Hepatic stellate cell (primary cell): ENCODE measurements around the gene XPO6.

Source experiments
- DNase-seq: peaks from one replicate; pipeline ENCODE4 v3.0.0; 2011; ENCODE audit warnings: low spot score

Gene XPO6

DNA sequence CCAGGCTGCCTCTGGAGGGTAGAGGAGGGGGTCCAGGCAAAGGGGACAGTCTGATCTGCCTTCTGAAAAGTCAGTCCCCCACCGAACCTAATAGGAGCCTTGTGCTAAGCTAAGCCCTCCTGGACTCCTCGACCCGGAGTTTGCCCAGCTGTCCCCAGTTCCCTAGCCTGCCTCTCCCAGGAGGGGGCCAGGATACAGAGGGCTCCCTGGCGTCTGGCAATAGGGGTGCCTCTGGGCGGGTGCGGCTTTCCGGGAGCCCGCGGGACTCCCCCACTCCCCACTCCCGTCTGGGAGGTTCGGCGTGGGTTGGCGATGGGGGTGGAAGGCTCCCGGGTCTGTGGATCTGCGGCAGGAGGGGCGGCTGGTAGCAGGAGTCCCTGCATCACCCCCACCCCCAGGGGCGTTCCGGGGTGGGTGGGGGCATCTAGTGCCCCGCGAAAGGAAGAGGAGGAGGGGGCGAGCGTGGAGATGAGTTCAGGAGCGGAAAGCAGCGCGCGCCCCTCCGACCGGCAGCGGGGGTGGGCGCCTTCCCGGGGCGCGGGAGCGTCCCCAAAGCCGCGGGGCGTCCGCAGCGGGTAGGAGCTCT is 149.4 kb downstream of the XPO6 start:
- no peak for DNase-seq

DNA sequence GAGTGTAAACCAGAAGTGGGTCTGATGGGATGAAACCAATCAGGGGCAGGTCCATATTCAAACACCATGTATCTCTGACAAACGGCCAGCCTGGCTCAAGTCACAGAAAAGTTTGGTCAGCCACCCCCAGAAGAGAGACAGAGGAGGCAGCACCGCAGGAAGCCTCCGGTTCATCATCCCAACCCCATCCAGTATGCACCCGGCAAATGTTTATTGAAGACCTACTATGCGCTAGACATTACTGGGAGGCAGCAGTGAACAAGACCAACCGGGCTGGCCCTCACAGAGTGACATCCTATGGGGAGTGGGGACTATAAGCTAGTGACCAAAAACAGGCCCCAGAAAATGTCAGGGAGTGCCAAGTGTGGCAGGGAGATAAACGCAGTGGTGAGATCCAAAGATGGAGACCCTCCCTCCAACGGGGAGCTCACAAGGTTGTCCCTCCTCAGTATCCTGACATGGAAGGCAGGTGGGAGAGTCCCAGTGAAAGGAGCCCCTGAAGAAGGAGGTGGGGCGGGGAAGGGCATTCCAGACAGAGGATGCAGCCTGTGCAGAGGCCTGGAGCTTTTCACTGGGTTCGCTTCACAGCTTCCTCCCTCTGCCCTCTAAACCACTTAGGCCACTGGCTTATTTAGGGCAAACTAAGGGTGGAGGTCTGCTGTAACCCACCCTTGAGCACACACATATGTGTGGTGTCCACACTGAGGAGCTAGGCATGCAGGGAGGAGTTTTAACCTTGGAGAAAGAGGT is 150.2 kb downstream of the XPO6 start:
- DNase-seq: no peak

DNA sequence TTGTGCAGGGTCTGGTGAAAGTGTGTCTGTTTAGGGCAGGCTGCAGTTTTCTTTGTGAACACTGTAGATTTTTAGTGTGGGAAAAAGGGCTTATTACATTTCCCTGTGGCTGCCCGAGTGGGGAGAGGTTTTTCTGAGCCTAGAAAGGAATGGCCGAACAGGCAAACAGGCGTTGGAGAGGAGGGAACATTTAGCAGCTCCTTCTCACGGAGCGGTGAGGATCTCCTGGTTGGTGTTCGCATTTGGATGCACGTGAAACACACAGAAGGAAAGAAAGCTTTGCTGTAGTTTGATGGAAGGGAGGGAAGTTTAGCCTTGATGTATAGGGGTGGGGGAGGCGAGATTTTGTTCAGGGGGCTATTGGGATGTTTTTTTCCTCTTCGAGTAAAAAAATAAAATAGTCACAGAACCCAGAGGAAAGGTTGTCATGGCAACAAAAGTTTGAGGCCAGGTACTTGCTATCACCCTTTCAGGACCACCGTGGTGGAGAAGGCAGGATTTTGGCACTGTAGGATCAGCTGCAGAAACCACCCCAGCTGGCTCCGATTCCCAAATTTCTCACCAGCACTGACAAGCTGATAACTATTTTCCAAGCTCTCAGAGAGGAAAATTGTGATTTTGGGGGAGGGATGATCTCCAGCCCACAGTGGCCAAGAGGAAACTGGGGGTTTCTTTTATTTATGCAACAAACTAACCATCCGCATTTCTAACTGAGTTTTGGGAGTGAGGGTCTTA is 151.8 kb downstream of the XPO6 start:
- DNase-seq: no peak

DNA sequence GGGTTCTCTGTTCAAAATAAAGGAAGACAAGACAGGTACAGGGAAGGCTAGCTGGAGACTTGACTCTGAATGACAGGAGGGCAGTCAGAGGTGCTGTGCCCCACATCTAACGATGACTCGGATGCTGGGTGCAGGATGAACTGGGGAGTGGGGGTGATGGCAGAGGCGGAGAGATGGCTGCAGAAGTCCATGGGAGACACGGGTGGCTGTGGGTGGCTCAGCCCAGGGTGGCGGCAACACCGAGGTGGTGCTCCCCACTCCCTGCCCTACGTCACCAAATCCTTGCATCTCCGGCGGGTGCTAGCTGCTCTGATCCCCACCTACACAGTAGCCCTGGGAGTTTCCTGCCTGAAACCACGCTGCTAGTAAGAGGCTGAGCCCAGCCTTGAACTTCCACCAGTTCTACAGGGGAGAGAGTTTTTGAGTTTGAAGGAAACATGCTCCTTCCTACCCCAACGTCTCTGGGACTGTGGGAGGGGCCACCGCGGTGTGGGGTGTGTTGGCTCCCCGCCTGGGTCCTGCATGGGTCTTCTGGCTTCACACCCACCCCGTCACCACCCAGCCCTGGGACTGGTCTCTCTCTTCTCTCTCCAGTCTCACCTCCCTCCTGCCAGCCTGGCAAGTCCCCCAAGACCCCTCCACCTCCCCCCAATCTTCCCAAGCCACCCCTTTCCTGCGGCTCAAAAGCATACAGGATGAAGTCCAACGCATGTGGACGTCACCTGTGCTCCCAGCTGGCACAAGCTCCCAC is 152.8 kb downstream of the XPO6 start:
- no peak for DNase-seq

DNA sequence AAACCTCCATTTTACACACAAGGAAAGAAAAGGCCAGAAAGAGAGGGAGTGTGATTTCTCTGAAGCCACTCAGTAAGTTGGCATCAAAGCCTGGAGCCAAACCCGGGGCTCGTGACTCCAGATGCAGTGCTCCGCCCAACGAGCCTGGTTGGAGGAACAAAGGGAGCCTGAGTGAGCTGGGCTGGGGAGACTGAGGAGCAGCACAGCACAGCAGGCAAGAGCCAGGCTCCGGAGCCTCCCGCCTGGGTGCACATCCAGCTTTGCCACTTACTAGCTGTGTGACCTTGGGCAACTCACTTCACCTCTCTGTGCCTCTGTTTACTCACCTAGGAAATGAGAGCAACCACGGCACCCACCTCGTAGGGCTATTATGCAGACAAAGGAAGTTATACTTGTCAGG is 153.8 kb downstream of the XPO6 start:
- DNase-seq: no peak

DNA sequence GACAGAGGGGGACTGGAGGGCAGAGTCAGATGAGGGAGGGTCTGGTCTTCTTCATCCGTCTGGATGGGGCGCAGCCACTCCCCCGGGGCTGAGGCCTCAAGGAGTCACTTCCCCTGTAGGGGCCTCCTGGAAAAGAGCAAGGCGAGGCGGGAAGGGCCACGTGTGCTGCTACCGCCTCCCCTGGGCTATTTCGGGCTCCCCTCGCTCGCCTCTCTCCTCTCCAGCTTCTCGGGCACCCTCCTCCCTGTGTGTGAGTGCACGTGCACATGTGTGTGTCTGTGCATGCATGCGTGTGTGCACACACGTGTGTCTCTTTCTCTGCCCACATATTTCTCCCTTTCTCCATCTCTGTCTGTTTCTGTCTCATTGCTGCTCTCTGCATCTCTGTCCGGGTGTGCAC is 158.3 kb downstream of the XPO6 start:
- DNase-seq: no peak

DNA sequence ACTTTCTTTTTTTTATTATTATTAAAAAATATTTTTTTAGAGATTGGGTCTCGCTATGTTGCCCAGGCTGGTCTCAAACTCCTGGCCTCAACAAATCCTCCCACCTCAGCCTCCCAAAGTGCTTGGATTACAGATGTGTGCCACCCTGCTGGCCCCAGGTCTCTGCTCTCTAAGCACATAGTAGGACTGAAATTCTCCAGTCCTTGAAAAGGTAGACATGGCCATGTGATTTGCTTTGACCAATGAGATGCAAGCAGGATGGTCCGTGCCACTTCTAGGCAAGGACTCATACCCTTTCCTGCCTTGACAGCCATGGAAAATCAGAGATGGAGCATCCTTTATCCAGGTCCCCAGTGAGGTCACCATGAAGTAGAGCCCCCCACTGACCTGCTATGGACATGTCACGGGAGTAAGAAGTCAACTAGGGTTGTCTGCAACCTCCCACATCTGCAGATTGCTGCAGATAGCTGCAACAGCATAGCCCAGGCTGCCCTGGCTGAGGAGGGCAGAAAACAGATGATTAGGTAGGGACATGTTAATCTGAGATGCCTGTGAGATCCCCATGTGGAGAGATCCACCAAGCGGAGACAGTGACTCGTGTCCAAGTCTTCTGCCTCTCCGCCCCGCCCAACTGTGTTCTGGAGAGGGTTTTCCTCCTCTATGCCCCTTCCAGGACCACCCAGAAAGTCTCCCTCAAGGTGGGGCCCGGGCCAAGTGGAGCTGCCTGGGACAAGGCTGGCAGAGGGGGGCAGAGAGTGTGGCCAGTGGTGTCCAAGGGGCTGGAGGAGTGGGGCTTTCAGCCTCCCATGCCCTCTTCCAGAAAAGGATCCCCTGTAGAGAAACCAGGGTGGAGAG is 159.3 kb downstream of the XPO6 start:
- no peak for DNase-seq

DNA sequence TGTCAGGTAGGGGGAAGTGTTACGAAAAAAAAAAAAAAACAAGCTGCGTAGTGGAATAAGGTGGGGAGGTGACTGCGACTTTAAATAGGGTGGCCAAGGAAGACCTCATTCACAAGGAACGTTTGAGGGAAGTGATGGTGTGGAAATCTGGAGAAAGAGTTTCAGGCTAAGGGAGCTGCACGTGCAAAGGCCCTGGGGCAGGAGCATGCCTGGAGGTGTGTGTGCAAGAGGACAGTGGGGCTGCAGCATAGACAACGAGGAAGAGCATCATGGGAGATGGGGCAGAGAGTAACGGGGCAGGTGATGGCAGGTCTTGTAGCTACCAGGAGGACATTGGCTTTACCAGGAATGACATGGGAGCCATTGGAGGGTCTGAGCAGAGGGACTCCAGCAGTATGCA is 160.3 kb downstream of the XPO6 start:
- no peak for DNase-seq
